Smooth muscle cell (in vitro differentiated cells): ENCODE measurements around the gene ITGB1. TPM values are rescaled to one million over a fixed set of nuclear protein-coding genes. Genes with fewer than 3 reads are reported as not detected.

Experiments
- DNase-seq: peaks from one replicate; lab custom pipeline; 2025; ENCODE audit not compliant: unreplicated experiment; lab: John Stamatoyannopoulos, UW
- H2AFZ ChIP-seq: fragments of 200-600 bp; sonication (generic); 2 replicates; pipeline ENCODE4 v1.6.0; 2016; ENCODE audit warnings: antibody characterized with exemption, low read depth, mild to moderate bottlenecking
- H3F3A ChIP-seq: fragments of 200-600 bp; sonication (generic); 2 replicates; pipeline ENCODE4 v1.6.0; 2017; ENCODE audit warnings: antibody characterized with exemption, low read depth
- H3K27ac ChIP-seq: fragments of 200-600 bp; sonication (generic); 2 replicates; pipeline ENCODE4 v1.5.1; 2016; ENCODE audit warnings: low read depth, mild to moderate bottlenecking
- H3K27me3 ChIP-seq: fragments of 200-600 bp; sonication (generic); 2 replicates; pipeline ENCODE4 v1.6.1; 2016; ENCODE audit warnings: low read depth, mild to moderate bottlenecking
- H3K36me3 ChIP-seq: fragments of 200-600 bp; sonication (generic); 2 replicates; pipeline ENCODE4 v1.5.1; 2016; ENCODE audit warnings: low read depth
- H3K4me1 ChIP-seq: fragments of 200-600 bp; sonication (generic); 2 replicates; pipeline ENCODE4 v1.5.1; 2016; ENCODE audit warnings: low read depth
- H3K4me2 ChIP-seq: fragments of 200-600 bp; sonication (generic); 2 replicates; pipeline ENCODE4 v1.6.0; 2016; ENCODE audit warnings: mild to moderate bottlenecking
- H3K4me3 ChIP-seq: fragments of 200-600 bp; sonication (generic); 2 replicates; pipeline ENCODE4 v1.5.1; 2016; ENCODE audit warnings: mild to moderate bottlenecking
- H3K79me2 ChIP-seq: fragments of 200-600 bp; sonication (generic); 2 replicates; pipeline ENCODE4 v1.6.0; 2016; ENCODE audit warnings: low read depth, mild to moderate bottlenecking
- H3K9ac ChIP-seq: fragments of 200-600 bp; sonication (generic); 2 replicates; pipeline ENCODE4 v1.6.0; 2016; ENCODE audit warnings: low read depth
- H3K9me3 ChIP-seq: fragments of 200-600 bp; sonication (generic); replicated peaks from 2 replicates; pipeline ENCODE4 v1.5.1; 2016; ENCODE audit warnings: low read depth
- H4K20me1 ChIP-seq: fragments of 200-600 bp; sonication (generic); 2 replicates; pipeline ENCODE4 v1.6.0; 2016; ENCODE audit warnings: low read depth
- CTCF ChIP-seq: fragments of 200-600 bp; sonication (generic); IDR thresholded peaks from 2 replicates; pipeline ENCODE4 v1.5.1; 2017; ENCODE audit warnings: borderline replicate concordance, mild to moderate bottlenecking, antibody characterized with exemption; ENCODE audit not compliant: insufficient read depth, poor library complexity, severe bottlenecking
- WGBS: methylation state at CpG from one replicate; pipeline ENCODE4 v1.1.7; 2016; ENCODE audit warnings: low lambda C conversion rate; 5-methylcytosine and 5-hydroxymethylcytosine counted together
- polyA plus RNA-seq: library from polyadenylated mRNA; unstranded; fragments of >200 nt; fragmentation: Nextera tagmentation; extraction: Ambion mirVana; gene quantifications from 2 replicates; pipeline ENCODE4 v1.2.1, GENCODE V29; 2016
- total RNA-seq: library from RNA; depleted of rRNA; stranded (reverse); fragments of >200 nt; gene quantifications from 2 replicates; pipeline ENCODE4 v1.2.3, GENCODE V29; 2014

Gene ITGB1
- total and polyA plus RNA-seq, 2 experiments from 2014 or later: 859 to 2,267 TPM

GRCh38 chr10:32930036-32930435, 28.0 kb downstream of the ITGB1 start:
- no peak overlapping the region for H3K4me2 ChIP-seq
- H3F3A ChIP-seq: peaks cover 6% of the 10 kb centered on the region
- H3K4me3 ChIP-seq: no peak overlapping the region
- DNase-seq: no peak
- peak overlapping the region; percentile 12 for H3K27ac ChIP-seq
- no peak overlapping the region for H3K9ac ChIP-seq
- H4K20me1 ChIP-seq: peaks cover 98% of the 10 kb centered on the region
- H3K79me2 ChIP-seq: peaks cover 100% of the 10 kb centered on the region
- no peaks in the 10 kb centered on the region for H3K27me3 ChIP-seq
- no peak for TF ChIP-seq CTCF
- peaks cover 50% of the 10 kb centered on the region for H3K36me3 ChIP-seq
- no peak overlapping the region for H2AFZ ChIP-seq
- H3K4me1 ChIP-seq: no peaks in the 10 kb centered on the region
- no peaks in the 10 kb centered on the region for H3K9me3 ChIP-seq

- Histone ChIP-seq H3K4me3 (no peak overlapping the region), H3K79me2 (peaks cover 100% of the 10 kb centered on the region), H3K27ac (peak overlapping the region; percentile 12), H3K4me1 (no peaks in the 10 kb centered on the region), H3K9me3 (no peaks in the 10 kb centered on the region), H3K27me3 (no peaks in the 10 kb centered on the region), H2AFZ (no peak overlapping the region), H3K4me2 (no peak overlapping the region), H3K36me3 (peaks cover 51% of the 10 kb centered on the region), H3K9ac (no peak overlapping the region), H4K20me1 (peaks cover 98% of the 10 kb centered on the region), H3F3A (peaks cover 6% of the 10 kb centered on the region)
- TF ChIP-seq CTCF: no peak
- WGBS: 86% methylated on average over 6 of the region's 6 CpGs
- no peak for DNase-seq
These were observed 28.4 kb downstream of the ITGB1 start for GRCh38 chr10:32929634-32930033.

GRCh38 chr10:32927750-32928149, 30.3 kb downstream of the ITGB1 start:
- Histone ChIP-seq H3K9me3 (no peaks in the 10 kb centered on the region), H3K4me1 (no peaks in the 10 kb centered on the region), H3K79me2 (peaks cover 100% of the 10 kb centered on the region), H3F3A (peaks cover 11% of the 10 kb centered on the region), H3K4me2 (no peak overlapping the region), H3K4me3 (no peak overlapping the region), H3K9ac (no peak overlapping the region), H3K36me3 (peaks cover 55% of the 10 kb centered on the region), H4K20me1 (peaks cover 97% of the 10 kb centered on the region), H3K27ac (no peak overlapping the region), H3K27me3 (no peaks in the 10 kb centered on the region), H2AFZ (no peak overlapping the region)
- 98% methylated on average over 3 of the region's 3 CpGs for WGBS
- no peak for TF ChIP-seq CTCF
- DNase-seq: no peak

- peaks cover 71% of the 10 kb centered on the region for H4K20me1 ChIP-seq
- no peak overlapping the region for H3K4me2 ChIP-seq
- H3K4me1 ChIP-seq: no peaks in the 10 kb centered on the region
- no peak for DNase-seq
- no peaks in the 10 kb centered on the region for H3K27me3 ChIP-seq
- H3K79me2 ChIP-seq: peaks cover 100% of the 10 kb centered on the region
- no peak overlapping the region for H2AFZ ChIP-seq
- H3K27ac ChIP-seq: no peak overlapping the region
- H3F3A ChIP-seq: peaks cover 36% of the 10 kb centered on the region
- no peaks in the 10 kb centered on the region for H3K9me3 ChIP-seq
- H3K4me3 ChIP-seq: no peak overlapping the region
- H3K36me3 ChIP-seq: peaks cover 85% of the 10 kb centered on the region
- 91% methylated on average over 2 of the region's 2 CpGs for WGBS
- H3K9ac ChIP-seq: no peak overlapping the region
- no peak for TF ChIP-seq CTCF
These were observed 34.2 kb downstream of the ITGB1 start for GRCh38 chr10:32923849-32924248.
